CD8-positive, alpha-beta memory T cell (primary cell): ENCODE measurements around the gene FOSB. TPM values are rescaled to one million over a fixed set of nuclear protein-coding genes. Genes with fewer than 3 reads are reported as not detected.

Source experiments
- CTCF ChIA-PET: fragments of 350-600 bp; sonication (Branson Sonifier 250); formaldehyde crosslinking; loops from one replicate; lab custom pipeline; 2021; ENCODE audit warnings: antibody characterized with exemption; lab: Charles Lee
- POLR2A ChIA-PET: fragments of 350-600 bp; sonication (Branson Sonifier 250); formaldehyde crosslinking; loops from one replicate; lab custom pipeline; 2021; ENCODE audit warnings: antibody characterized with exemption; lab: Charles Lee
- DNase-seq, 5 donors: peaks; one replicate each; pipeline versions ENCODE4 v3.0.0 to v3.0.0-alpha.2; 2020 to 2022; ENCODE audit warnings: mixed read lengths in 1 of 5
- H3K27ac ChIP-seq: one replicate; pipeline ENCODE4 v1.7.0; 2013; ENCODE audit warnings: low read depth, mild to moderate bottlenecking, low read length, moderate library complexity
- H3K27me3 ChIP-seq: 2 replicates; pipeline ENCODE4 v1.7.0; 2013; ENCODE audit warnings: low read length, mild to moderate bottlenecking; ENCODE audit not compliant: insufficient read depth, poor library complexity, severe bottlenecking
- H3K36me3 ChIP-seq: 2 replicates; pipeline ENCODE4 v1.7.0; 2013; ENCODE audit warnings: mild to moderate bottlenecking, low read length, moderate library complexity; ENCODE audit not compliant: insufficient read depth
- H3K4me1 ChIP-seq: 2 replicates; pipeline ENCODE4 v1.7.0; 2013; ENCODE audit warnings: mild to moderate bottlenecking, low read length, moderate library complexity; ENCODE audit not compliant: insufficient read depth
- H3K4me3 ChIP-seq: 2 replicates; pipeline ENCODE4 v1.7.0; 2013; ENCODE audit warnings: mild to moderate bottlenecking, low read length
- H3K9me3 ChIP-seq: 2 replicates; pipeline ENCODE4 v1.7.0; 2013; ENCODE audit warnings: mild to moderate bottlenecking, low read length
- H3K27ac Mint-ChIP-seq, 8 donors: one replicate each; pipeline ENCODE4 v1.8.0; 2020 to 2021; ENCODE audit warnings: mixed read lengths in 8 of 8, mild to moderate bottlenecking in 6 of 8, inconsistent platforms in 3 of 8, moderate library complexity in 3 of 8
- H3K27me3 Mint-ChIP-seq, 2 donors: one replicate each; pipeline ENCODE4 v1.8.0; 2020 to 2021; ENCODE audit warnings: mixed read lengths in 2 of 2, mild to moderate bottlenecking in 1 of 2, moderate library complexity in 1 of 2
- H3K36me3 Mint-ChIP-seq, 3 donors: one replicate each; pipeline ENCODE4 v1.8.0; 2020 to 2021; ENCODE audit warnings: mixed read lengths in 3 of 3, inconsistent platforms in 1 of 3, mild to moderate bottlenecking in 1 of 3
- H3K4me1 Mint-ChIP-seq, 3 donors: one replicate each; pipeline ENCODE4 v1.8.0; 2020 to 2021; ENCODE audit warnings: mixed read lengths in 3 of 3, inconsistent platforms in 1 of 3, mild to moderate bottlenecking in 1 of 3
- H3K4me3 Mint-ChIP-seq, 7 donors: one replicate each; pipeline ENCODE4 v1.8.0; 2020 to 2021; ENCODE audit warnings: mixed read lengths in 7 of 7, mild to moderate bottlenecking in 6 of 7, moderate library complexity in 4 of 7, inconsistent platforms in 2 of 7
- H3K9me3 Mint-ChIP-seq, 5 donors: one replicate each; pipeline ENCODE4 v1.8.0; 2020 to 2022; ENCODE audit warnings: mixed read lengths in 5 of 5, mild to moderate bottlenecking in 3 of 5, moderate library complexity in 2 of 5, inconsistent platforms in 1 of 5
- polyA plus RNA-seq: library from polyadenylated mRNA; unstranded; fragments of 300-500 nt; fragmentation: Illumina TruSeq; gene quantifications from one replicate; pipeline ENCODE4 v1.2.3, GENCODE V29; 2021
- total RNA-seq, 2 experiments: library from RNA; stranded (reverse); gene quantifications; one replicate each; pipeline ENCODE4 v1.2.3, GENCODE V29; 2021

FOSB gene
- total and polyA plus RNA-seq, 3 experiments from 2014 or later: 21.6 to 48.2 (median 22.1) TPM

- peak in 2 of 5 donors; percentile 57 to 58 for DNase-seq
- Mint-ChIP-seq H3K9me3 (peaks cover 0 to 9% (median 3%) of the 10 kb centered on the region in 5 donors), H3K27me3 (peaks cover 4 to 73% of the 10 kb centered on the region in 2 donors), H3K36me3 (peaks cover 5 to 49% (median 5%) of the 10 kb centered on the region in 3 donors), H3K4me3 (peak overlapping the region; percentile 56 to 95 (median 86)), H3K27ac (peak overlapping the region in 7 of 8 donors; percentile 3 to 99 (median 98)), H3K4me1 (peaks cover 43 to 71% (median 45%) of the 10 kb centered on the region in 3 donors)
- POLR2A ChIA-PET: interaction anchor here (1.4 kb wide), 1 partner anchor 33 kb away, joined by 3 read pairs; no protein-coding TSS in a partner anchor
- CTCF ChIA-PET: interaction anchor here (1.5 to 16.7 kb wide), 2 partner anchors 13 to 32 kb away, joined by 4 to 455 read pairs; no protein-coding TSS in a partner anchor
- peaks cover 23% of the 10 kb centered on the region for H3K4me1 ChIP-seq
- no peaks in the 10 kb centered on the region for H3K27me3 ChIP-seq
- no peaks in the 10 kb centered on the region for H3K36me3 ChIP-seq
- no peaks in the 10 kb centered on the region for H3K9me3 ChIP-seq
- no peak overlapping the region for H3K27ac ChIP-seq
- no peak overlapping the region for H3K4me3 ChIP-seq
These were observed 4.3 kb downstream of the FOSB start for GRCh38 chr19:45471931-45472562.

- Mint-ChIP-seq H3K27me3 (peaks cover 4 to 68% of the 10 kb centered on the region in 2 donors), H3K9me3 (peaks cover 0 to 9% (median 3%) of the 10 kb centered on the region in 5 donors), H3K4me1 (peaks cover 44 to 70% (median 49%) of the 10 kb centered on the region in 3 donors), H3K4me3 (peak overlapping the region; percentile 56 to 95 (median 72)), H3K36me3 (peaks cover 5 to 49% (median 5%) of the 10 kb centered on the region in 3 donors), H3K27ac (peak overlapping the region in 7 of 8 donors; percentile 61 to 99 (median 79))
- H3K4me1 ChIP-seq: peaks cover 24% of the 10 kb centered on the region
- no peaks in the 10 kb centered on the region for H3K9me3 ChIP-seq
- POLR2A ChIA-PET: interaction anchor here (0.6 kb wide), 1 partner anchor 27 kb away, joined by 4 read pairs; no protein-coding TSS in a partner anchor
- H3K36me3 ChIP-seq: no peaks in the 10 kb centered on the region
- H3K4me3 ChIP-seq: no peak overlapping the region
- no peaks in the 10 kb centered on the region for H3K27me3 ChIP-seq
- no peak overlapping the region for H3K27ac ChIP-seq
- DNase-seq: peak in 4 of 5 donors; percentile 26 to 82 (median 72)
- CTCF ChIA-PET: interaction anchor here (1.0 to 16.7 kb wide), 3 partner anchors 12 to 33 kb away, joined by 3 to 455 read pairs (median 4); no protein-coding TSS in a partner anchor
These were observed 5.0 kb downstream of the FOSB start for GRCh38 chr19:45472563-45473366.

GRCh38 chr19:45473367-45473681 is 5.5 kb downstream of the FOSB start:
- Mint-ChIP-seq H3K9me3 (peaks cover 0 to 6% (median 0%) of the 10 kb centered on the region in 5 donors), H3K4me3 (peak overlapping the region; percentile 9 to 73 (median 56)), H3K27ac (peak overlapping the region in 6 of 8 donors; percentile 56 to 99 (median 73)), H3K27me3 (peaks cover 4 to 63% of the 10 kb centered on the region in 2 donors), H3K4me1 (peaks cover 49 to 70% (median 51%) of the 10 kb centered on the region in 3 donors), H3K36me3 (peaks cover 5 to 44% (median 5%) of the 10 kb centered on the region in 3 donors)
- Histone ChIP-seq H3K4me3 (no peak overlapping the region), H3K27ac (no peak overlapping the region), H3K36me3 (no peaks in the 10 kb centered on the region), H3K27me3 (no peaks in the 10 kb centered on the region), H3K9me3 (no peaks in the 10 kb centered on the region), H3K4me1 (peaks cover 29% of the 10 kb centered on the region)
- ChIA-PET CTCF (interaction anchor here (1.0 to 16.7 kb wide), 2 partner anchors 26 to 33 kb away, joined by 3 to 455 read pairs; no protein-coding TSS in a partner anchor), POLR2A (interaction anchor here (0.5 to 0.6 kb wide), 2 partner anchors 26 to 42 kb away, joined by 3 to 4 read pairs; no protein-coding TSS in a partner anchor)
- DNase-seq: no peak

GRCh38 chr19:45473682-45474605 is 6.1 kb downstream of the FOSB start:
- Histone ChIP-seq H3K27me3 (no peaks in the 10 kb centered on the region), H3K4me3 (no peak overlapping the region), H3K4me1 (peaks cover 29% of the 10 kb centered on the region), H3K9me3 (no peaks in the 10 kb centered on the region), H3K36me3 (no peaks in the 10 kb centered on the region), H3K27ac (no peak overlapping the region)
- H3K9me3 Mint-ChIP-seq: peaks cover 0 to 7% (median 0%) of the 10 kb centered on the region in 5 donors
- H3K36me3 Mint-ChIP-seq: peaks cover 5 to 43% (median 5%) of the 10 kb centered on the region in 3 donors
- ChIA-PET CTCF (interaction anchor here (1.0 to 16.7 kb wide), 4 partner anchors 11 to 46 kb away, joined by 3 to 455 read pairs (median 3); no protein-coding TSS in a partner anchor), POLR2A (interaction anchor here (0.5 kb wide), 1 partner anchor 42 kb away, joined by 3 read pairs; no protein-coding TSS in a partner anchor)
- DNase-seq: peak; percentile 39 to 85 (median 53)
- peak overlapping the region; percentile 9 to 77 (median 67) for H3K4me3 Mint-ChIP-seq
- H3K27me3 Mint-ChIP-seq: peaks cover 4 to 63% of the 10 kb centered on the region in 2 donors
- peak overlapping the region in 6 of 8 donors; percentile 56 to 99 (median 73) for H3K27ac Mint-ChIP-seq
- peaks cover 53 to 72% (median 56%) of the 10 kb centered on the region in 3 donors for H3K4me1 Mint-ChIP-seq

- peaks cover 54 to 71% (median 54%) of the 10 kb centered on the region in 3 donors for H3K4me1 Mint-ChIP-seq
These were observed 7.1 kb downstream of the FOSB start for GRCh38 chr19:45474606-45475521.

GRCh38 chr19:45475537-45476291 is 7.9 kb downstream of the FOSB start:
- peaks cover 16% of the 10 kb centered on the region for H3K4me1 ChIP-seq
- ChIA-PET POLR2A (interaction anchor here (6.4 kb wide), 1 partner anchor 36 kb away, joined by 89 read pairs; no protein-coding TSS in a partner anchor), CTCF (interaction anchor here (16.7 kb wide), 1 partner anchor 36 kb away, joined by 455 read pairs; no protein-coding TSS in a partner anchor)
- H3K27ac ChIP-seq: no peak overlapping the region
- H3K9me3 ChIP-seq: no peaks in the 10 kb centered on the region
- Mint-ChIP-seq H3K27ac (peak overlapping the region in 5 of 8 donors; percentile 18 to 99 (median 49)), H3K27me3 (peaks cover 4 to 51% of the 10 kb centered on the region in 2 donors), H3K9me3 (peaks cover 0 to 5% (median 0%) of the 10 kb centered on the region in 5 donors), H3K4me3 (peak overlapping the region; percentile 17 to 77 (median 47)), H3K4me1 (peaks cover 45 to 62% (median 49%) of the 10 kb centered on the region in 3 donors), H3K36me3 (peaks cover 5 to 30% (median 5%) of the 10 kb centered on the region in 3 donors)
- no peak overlapping the region for H3K4me3 ChIP-seq
- no peaks in the 10 kb centered on the region for H3K36me3 ChIP-seq
- H3K27me3 ChIP-seq: no peaks in the 10 kb centered on the region
- DNase-seq: peak in 2 of 5 donors; percentile 58 to 59

More at GRCh38 chr19:45474606-45475521, 7.1 kb downstream of the FOSB start:
- Histone ChIP-seq H3K4me3 (no peak overlapping the region), H3K27me3 (no peaks in the 10 kb centered on the region), H3K36me3 (no peaks in the 10 kb centered on the region), H3K27ac (no peak overlapping the region), H3K9me3 (no peaks in the 10 kb centered on the region), H3K4me1 (peaks cover 24% of the 10 kb centered on the region)
- peak in 4 of 5 donors; percentile 52 to 84 (median 64) for DNase-seq
- H3K27ac Mint-ChIP-seq: peak overlapping the region in 6 of 8 donors; percentile 18 to 99 (median 70)
- ChIA-PET CTCF (interaction anchor here (1.3 to 16.7 kb wide), 3 partner anchors 10 to 47 kb away, joined by 3 to 455 read pairs (median 3); no protein-coding TSS in a partner anchor), POLR2A (interaction anchor here (6.4 kb wide), 1 partner anchor 35 kb away, joined by 89 read pairs; no protein-coding TSS in a partner anchor)
- H3K9me3 Mint-ChIP-seq: peaks cover 0 to 5% (median 0%) of the 10 kb centered on the region in 5 donors
- peaks cover 5 to 36% (median 5%) of the 10 kb centered on the region in 3 donors for H3K36me3 Mint-ChIP-seq
- H3K4me3 Mint-ChIP-seq: peak overlapping the region; percentile 13 to 73 (median 51)
- H3K27me3 Mint-ChIP-seq: peaks cover 4 to 58% of the 10 kb centered on the region in 2 donors
